Adrenal gland (tissue), 5 donors: ENCODE data around the gene CTAGE4.
"Not testable (repeated sequence)": the region's sequence is repeated elsewhere in the genome, so short reads cannot be mapped to it uniquely, and the experiment has no call there.

Experiments used
- CTCF ChIP-seq, 6 experiments: fragments of 450-650 bp in 4 of 6; fragments of 200-600 bp in 2 of 6; sonication (generic) in 1 of 6; IDR thresholded peaks; 1 replicate in 5 of 6; 2 replicates in 1 of 6; pipeline versions ENCODE4 v1.5.1 to v1.8.0; 2016 to 2021; ENCODE audit warnings: antibody characterized with exemption in 6 of 6, mild to moderate bottlenecking in 2 of 6, moderate library complexity in 1 of 6
- POLR2A ChIP-seq, 2 donors: fragments of 450-650 bp; IDR thresholded peaks; one replicate each; pipeline ENCODE4 v1.6.1; 2017; ENCODE audit warnings: antibody characterized with exemption in 2 of 2, mild to moderate bottlenecking in 2 of 2, moderate library complexity in 1 of 2
- donor health status: DM: no; HTN: no; CAD: no.

- not testable (repeated sequence) for TF ChIP-seq CTCF, POLR2A (IDR thresholded peaks at IDR 0.05)
These were observed 49.8 kb downstream of the CTAGE4 start for GRCh38 chr7:144233039-144233438.
